ENCODE data around the gene KLHL17.

KLHL17 gene

DNA sequence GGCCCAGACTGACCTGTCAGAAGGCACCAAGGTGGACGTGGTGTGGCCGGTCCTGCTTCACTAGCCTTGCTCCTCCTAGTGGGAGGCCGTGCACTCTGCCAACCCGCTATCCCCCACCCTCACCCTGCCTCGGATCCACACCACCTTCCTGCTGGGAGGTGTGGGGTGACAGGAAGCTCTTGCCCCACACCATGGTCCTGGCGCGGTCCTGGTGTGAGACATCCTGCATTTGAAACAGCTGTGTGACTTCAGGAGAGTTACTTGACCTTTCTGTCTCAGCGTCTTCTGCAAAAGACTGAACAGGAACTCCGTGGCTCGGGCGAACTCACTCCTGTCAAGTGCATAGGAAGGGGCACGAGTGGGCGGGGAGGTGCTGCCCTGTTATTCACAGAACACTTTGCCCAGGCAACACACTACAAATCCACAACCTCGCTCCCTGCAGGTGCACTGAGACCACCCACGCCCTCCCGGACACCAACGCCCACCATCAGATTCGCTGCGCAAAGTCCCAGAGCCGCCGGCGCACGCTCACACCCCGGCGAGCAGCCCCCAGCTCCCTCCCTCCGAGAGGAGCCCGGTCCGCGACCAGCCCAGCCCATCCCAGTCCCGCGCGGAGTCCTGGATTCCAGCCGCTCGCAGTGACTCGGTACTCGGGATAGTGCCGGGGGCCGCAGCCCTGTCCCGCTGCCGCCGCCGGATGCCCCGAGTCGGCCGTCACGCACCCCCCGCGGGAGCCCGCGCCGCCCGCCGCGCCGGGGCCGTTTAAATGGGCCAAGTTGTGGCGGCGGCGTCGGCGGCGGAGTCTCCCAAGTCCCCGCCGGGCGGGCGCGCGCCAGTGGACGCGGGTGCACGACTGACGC lies 37.0 kb upstream of the KLHL17 start, which contains the start of gene SAMD11:
Gene SAMD11, plus strand, starts transcription at position 793 of the 860 bp plus-strand sequence. CDS start 509 bp downstream, outside the sequence.
- peak; percentile 63 to 66 for DNase-seq

- no peak for DNase-seq
Measured at GRCh38 chr1:923991-924655, 36.3 kb upstream of the KLHL17 start.

- no peak for DNase-seq
Measured at GRCh38 chr1:924656-925560, 35.5 kb upstream of the KLHL17 start.

GRCh38 chr1:925561-926421 lies 34.6 kb upstream of the KLHL17 start:
- no peak for DNase-seq

DNA sequence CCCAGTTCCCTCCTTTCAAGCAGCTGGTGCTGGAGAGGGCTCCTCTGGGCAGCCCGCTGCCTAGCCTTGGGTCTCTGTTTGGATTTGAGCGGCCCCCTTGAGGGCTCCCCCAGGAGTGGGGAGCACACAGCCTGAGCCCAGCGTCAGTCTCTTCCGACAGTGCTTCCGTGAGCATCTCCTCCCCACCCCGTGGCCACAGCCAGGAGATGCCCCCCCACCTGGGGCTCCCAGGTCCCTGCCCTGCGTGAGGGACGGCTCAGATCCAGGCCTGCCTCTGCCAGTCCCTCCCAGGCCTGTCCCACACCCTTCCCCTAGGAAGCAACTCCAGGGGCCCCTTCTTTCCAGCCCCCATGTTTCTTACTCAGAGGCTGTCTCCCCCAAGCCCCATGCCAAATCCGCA lies 33.1 kb upstream of the KLHL17 start:
- DNase-seq: no peak

GRCh38 chr1:927748-928147 lies 32.6 kb upstream of the KLHL17 start:
- no peak for DNase-seq

GRCh38 chr1:928825-929661 lies 31.3 kb upstream of the KLHL17 start:
- DNase-seq: no peak

GRCh38 chr1:929712-930632 lies 30.4 kb upstream of the KLHL17 start:
- DNase-seq: no peak

DNA sequence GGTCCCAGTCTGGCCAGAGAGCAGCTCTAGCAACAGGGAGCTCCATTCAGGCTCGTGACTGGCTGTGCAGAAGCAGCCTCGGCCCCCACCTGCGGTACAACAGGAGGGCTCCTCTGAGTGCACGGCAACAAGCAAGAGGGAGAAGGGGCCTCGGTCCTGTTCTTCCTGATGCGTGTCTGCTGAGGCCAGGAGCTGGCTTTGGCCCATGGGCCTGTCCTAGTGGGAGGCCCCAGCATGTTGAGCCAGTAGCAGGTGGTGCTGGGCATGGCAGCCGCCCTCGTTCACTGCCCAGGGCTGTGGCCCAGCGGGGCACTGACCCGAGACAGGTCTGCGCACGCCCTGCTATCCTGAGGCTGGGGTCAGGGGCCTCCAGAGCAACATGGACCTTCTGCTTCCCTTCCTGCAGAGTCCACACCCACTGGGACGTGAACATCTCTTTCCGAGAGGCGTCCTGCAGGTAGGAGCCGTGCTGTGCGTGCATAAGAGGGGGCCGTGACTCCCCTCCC lies 29.7 kb upstream of the KLHL17 start:
- no peak for DNase-seq

GRCh38 chr1:931380-932172 lies 28.8 kb upstream of the KLHL17 start:
- DNase-seq: no peak

DNA sequence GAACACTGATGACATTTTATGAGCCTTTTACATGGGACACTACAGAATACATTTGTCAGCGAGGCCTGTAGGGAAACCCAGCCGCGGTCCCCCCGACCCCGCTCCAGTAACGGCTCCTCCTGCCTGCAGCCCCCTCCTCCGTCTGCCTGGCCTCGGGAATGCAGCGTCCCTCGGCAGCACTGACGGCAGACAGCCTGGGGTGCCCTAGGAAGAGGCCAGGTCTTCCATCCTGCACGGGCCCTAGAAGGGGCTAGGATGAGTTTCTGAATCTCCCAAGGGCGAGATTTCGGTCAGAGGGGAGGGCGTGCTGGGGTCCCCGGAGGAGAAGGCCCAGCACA lies 28.2 kb upstream of the KLHL17 start:
- DNase-seq: no peak

- DNase-seq: no peak
Measured at GRCh38 chr1:932776-933602, 27.4 kb upstream of the KLHL17 start.

DNA sequence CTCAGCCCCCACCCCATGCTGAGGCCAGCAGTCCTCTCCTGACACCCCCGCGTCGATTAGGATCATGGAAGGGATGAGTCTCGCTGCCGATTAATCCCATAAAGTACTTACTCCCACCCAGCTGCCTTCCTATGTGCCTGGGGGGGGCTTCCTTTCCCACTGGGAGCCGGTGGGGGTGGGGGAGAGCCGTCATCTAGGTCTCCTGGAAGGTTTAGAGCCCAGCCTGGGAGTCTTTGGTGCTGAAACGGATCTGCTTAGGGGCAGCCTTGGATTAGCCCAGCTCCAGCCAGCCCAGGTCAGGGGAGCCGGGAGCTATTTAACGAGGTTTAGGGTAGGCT lies 26.8 kb upstream of the KLHL17 start:
- DNase-seq: no peak

- no peak for DNase-seq
Measured at GRCh38 chr1:934991-935750, 25.2 kb upstream of the KLHL17 start.

DNA sequence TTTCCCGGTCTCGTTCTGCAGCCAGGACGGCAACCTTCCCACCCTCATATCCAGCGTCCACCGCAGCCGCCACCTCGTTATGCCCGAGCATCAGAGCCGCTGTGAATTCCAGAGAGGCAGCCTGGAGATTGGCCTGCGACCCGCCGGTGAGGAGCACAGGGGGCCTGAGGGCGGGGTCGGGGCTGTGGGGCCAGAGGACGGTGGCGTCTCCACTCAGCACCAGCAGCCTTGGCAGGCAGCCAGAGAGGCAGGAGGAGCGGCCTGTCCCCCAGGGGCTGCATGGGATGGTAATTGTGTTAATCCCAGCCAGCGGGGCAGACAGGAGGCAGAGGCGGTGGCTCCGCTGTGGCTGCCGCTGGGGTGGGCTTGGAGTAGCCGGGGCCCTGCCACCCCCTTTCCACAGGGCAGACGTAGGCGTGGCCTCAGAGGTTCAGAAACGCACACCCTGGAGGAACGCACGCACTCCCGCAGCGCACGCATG lies 24.6 kb upstream of the KLHL17 start:
- DNase-seq: no peak

GRCh38 chr1:936348-937264 lies 23.8 kb upstream of the KLHL17 start:
- DNase-seq: no peak

Measured in activated CD4-positive, alpha-beta T cell treated with anti-CD3 and anti-CD28 coated beads, Interleukin-2, amount 50 U/mL, for 48 hours (primary cell).